NCI-H748 (cell line): ENCODE measurements around the gene INPP5D.
"Not testable (repeated sequence)": the region's sequence is repeated elsewhere in the genome, so short reads cannot be mapped to it uniquely, and the experiment has no call there.

Experiments
- DNase-seq: peaks from one replicate; lab custom pipeline; 2025; ENCODE audit not compliant: unreplicated experiment; lab: John Stamatoyannopoulos, UW

The INPP5D gene

DNA sequence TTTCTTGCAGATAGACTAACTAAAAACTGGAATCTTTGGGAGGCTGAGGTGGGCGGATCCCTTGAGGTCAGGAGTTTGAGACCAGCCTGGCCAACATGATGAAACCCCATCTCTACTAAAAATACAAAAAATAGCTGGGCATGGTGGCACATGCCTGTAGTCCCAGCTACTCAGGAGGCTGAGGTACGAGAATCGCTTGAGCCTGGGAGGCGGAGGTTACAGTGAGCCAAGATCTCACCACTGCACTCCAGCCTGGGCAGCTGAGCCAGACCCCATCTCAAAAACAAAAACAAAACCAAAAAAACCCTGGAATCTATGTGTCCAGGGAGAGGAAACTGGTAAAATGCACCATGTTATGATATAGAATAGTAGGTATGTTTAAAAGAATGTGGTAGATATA is 7.6 kb upstream of the INPP5D start:
- not testable (repeated sequence) for DNase-seq

DNA sequence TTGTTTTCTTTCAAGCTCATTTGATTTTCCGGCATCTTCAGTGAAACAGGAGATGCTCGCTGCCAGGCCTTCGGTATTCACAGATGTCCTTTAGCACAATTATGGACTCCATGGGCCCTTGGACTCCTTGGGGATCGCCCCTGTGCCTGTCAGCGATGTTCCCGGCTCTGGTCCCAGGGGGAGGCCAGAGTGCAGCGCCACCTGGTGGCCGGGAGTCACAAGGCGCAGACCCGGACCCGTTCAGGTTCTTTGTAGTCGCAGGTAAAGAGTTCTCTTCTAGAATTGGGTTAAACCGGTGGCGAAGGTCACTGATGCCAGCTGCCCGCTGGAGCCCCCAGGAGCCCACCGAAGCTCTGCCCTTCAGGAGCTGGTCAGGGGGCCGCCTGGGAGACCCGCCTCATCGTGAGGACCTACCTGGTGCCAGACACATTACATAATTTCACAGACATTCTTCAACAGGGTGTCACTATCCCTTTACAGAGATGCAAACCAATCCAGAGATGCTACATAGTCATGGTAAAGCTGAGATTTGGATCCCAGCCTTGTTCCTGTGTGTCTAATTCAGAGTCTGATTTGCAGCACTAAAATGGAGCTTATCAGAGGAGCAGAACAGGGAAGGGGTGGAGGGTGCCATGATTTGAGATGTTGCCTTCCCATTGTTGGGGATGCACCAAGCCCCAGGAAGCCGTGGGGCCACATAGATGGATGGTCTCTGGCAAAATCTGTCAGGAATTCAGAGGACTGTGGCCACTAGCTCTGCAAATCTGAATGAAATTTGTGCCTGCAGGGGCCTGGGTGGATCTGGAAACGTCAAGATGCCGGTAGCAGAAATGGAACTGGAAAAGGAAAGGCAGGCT is 6.0 kb upstream of the INPP5D start:
- peak; percentile 54 for DNase-seq

DNA sequence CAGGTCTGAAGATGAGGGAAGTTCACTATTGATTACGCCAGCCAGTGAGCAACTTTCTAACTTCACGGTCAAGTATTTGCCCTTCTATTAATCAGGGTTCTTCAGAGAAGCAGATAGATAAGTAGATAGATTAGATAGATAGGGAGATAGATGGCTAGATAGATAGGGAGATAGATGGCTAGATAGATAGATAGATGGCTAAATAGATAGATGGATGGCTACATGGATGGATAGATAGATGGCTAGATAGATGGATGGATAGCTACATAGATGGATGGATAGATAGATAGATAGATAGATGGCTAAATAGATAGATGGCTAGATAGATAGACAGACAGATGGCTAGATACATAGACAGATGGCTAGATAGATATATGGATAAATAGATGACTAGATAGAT is 4.8 kb upstream of the INPP5D start:
- DNase-seq, result no peak

DNA sequence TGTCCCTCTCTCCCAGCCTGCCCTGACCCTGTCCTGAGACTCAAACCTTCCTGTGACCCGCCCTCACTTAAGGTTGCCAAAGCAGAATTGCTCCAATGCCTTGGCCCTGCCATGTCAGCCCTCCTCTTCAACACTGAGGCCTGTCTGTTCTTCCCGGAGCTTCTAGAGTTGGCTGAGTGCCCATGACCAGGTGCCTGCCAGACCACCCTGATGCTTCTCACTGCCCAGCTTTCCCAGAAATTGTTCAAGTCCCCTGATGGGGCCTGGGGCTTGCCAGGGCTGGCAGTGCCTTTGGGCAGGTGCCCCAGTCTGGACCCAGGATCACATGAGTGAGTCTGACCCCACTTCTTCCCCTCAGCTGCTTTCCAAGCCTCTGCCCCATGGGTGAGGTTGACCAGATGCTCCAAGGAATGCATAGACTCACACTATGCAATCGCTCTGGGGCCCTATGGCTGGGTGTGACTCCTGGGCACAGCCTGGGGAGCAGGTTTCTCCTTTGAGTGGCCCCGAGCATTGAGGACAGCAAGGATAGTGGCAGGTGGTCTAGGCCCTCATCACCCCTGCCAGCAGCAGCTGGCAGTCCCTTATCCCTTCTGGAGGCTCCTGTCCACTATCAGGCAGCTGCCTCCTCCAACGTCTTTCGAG is 3.1 kb upstream of the INPP5D start:
- no peak for DNase-seq

DNA sequence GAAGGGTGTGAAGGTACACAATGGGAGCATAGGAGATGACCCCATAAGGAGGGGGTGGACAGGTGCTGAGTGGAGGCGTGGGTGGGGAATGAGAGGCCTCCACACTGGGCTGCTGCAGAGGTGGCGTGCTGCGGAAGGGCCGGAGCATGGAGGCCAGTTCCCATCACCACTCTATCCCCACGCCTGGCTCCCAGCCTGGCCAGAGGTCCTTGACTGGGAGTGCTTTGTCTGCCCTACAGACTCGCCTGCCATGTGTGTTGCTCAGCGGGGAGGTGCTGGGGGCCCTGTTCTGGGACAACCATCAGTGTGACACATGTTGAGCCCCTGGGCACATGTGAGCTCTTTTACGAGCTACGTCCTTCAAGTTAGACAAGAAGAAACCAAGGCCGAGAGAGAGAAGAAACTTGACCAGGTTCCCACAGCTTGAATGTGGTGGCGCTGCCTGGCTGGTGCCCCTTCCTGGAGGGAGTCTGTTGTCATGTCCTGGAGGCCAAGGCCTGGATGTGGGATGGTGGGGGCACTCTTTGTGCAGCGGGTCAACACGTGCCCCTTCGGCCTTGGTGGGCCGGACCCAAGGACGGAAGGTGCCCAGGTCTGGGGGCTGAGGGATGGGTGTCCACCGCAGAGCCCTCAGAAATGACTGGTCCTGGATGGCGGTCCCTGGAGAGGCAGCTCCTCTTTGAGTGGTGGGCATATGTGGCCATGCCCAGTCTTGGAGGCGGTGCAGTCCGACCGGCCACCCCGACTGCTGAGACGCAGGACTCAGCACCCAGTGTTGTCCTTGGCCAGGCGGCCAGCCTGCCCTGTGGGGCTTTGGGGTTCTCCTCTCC is 1.2 kb upstream of the INPP5D start:
- DNase-seq, result no peak

DNA sequence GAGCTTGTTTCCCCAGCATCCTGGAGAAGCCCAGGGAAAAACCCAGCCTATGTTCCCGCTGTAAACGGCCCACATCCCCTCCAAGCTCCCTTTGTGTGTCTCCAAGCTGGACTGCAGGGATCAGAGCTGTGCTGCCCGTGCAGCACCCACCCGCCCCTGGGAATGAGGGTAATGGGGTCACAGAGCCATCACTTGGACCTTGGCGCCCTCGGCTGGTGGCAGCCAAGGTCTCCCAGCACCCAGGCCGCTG is 670 bp upstream of the INPP5D start:
- no peak for DNase-seq

DNA sequence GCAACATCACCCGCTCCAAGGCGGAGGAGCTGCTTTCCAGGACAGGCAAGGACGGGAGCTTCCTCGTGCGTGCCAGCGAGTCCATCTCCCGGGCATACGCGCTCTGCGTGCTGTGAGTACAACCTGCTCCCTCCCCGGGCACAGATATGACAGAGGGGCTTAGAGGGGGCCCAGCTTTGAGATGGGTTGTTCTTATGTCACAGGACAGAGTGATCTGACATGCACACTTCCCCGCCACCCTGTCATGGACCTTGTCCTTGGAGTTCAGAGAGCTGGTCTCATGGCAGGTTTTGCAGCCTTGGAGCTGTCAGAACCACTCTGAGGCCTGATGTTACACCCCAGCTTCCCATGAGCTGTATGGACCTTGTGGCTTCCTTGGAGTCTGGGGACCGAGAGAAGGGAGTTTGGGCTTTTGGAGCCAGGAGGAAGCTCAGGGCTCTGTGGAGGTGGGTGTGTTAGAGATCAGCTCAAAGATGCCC is 398 bp downstream of the INPP5D start:
- no peak for DNase-seq

DNA sequence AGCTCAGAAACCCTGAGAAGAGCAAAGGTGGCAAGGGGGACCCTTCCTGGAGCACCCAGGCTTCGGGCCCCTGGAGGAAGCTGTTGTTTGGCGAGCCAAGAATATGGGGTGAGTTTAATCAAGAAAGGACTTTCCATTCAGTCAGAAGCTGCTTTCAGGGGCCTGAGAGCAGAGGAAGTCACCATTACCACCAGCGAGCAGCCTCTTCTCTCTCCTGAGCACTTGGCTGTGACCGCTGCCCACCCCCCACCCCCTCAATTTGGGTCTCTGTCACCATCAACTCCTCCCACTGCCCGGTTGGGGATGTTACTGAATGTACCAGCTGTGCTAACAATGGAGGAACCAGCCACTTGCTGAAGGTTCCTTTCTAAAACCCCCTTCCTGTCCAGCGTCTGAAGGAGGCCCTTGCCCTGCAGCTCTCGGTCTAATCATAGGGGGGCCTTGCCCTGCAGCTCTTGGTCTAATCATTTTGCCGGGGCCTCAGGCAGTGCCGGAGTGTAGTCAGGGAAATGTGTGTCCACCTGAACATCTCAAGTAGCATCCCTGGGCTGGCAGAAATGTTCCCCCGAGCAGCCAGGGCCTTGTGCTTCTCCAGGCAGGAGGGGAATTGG is 943 bp downstream of the INPP5D start:
- DNase-seq, result no peak

DNA sequence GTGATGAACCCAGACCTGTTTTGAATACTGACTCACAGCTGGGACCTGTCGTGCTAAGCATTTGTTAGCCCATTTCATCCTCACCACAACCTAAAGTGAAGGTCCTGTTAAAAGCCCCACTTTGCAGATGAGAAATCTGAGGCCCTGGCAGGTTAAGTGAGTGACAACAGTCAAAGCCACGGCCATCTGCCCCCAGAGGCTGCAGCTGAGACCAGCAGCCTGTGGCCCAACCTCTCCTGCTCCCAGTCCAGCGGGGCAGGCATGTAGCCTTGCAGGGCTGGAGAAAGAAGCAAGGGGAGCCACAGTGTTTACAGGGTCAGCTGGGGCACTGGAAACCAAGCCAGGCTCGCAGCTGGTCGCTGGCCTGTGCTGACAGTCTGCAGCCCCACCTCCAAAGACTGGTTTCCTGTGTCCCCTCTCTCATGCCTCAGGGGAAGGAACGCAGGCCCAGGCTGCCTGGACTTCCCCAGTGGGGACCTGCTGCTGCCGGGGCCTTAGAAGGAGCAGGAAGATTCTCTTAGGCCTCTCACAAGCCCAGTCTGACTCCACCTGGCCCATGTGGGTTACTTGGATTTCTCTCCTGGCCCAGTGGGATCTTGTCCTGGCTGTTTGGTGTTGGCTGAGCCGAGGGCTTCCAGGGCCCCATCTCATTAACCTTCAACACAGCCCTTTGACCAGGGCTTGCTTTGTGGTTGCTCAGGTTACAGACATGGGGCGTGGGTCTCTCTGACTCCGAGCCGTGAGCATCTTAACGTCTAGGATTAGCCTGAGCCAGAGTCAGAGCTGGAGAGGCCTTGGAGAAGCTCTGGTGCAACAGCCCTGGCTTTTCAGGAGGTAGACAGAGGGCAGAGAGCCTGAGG is 1.7 kb downstream of the INPP5D start:
- no peak for DNase-seq

DNA sequence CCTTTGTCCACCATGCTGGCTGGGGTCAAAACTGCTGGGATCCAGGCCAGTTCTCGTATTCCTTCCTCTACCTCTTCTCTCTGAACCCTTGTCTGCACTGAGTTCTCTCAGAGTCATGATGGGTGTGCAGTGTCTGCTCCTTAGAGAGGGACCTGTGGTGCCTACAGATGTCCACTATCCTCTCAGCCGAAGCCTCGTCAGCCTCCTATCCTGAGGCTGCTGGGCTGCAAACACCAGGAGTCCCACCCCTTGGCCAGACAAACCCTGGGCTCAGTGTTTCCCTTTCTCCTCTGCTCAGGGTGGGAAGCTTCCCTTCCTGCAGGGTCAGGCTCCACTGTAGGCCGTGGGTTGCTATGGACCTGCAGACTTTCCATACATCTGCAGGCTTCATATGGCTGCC is 2.3 kb downstream of the INPP5D start:
- no peak for DNase-seq

DNA sequence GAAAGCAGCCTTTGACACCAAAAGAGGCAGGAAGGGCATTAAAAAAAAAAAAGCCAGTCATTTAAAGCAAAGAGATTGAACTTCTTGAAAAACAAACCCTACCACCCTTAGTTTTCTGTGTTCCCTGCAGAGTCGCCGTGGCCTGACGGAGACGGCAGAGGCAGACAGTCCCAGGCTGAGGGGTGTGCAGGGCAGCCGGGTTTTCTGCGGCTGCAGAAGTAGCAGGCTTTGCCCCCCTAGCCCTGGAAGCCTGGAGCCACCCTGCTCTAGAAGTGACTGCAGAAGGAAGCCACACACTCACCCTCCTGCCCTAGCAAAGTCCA is 2.8 kb downstream of the INPP5D start:
- no peak for DNase-seq

DNA sequence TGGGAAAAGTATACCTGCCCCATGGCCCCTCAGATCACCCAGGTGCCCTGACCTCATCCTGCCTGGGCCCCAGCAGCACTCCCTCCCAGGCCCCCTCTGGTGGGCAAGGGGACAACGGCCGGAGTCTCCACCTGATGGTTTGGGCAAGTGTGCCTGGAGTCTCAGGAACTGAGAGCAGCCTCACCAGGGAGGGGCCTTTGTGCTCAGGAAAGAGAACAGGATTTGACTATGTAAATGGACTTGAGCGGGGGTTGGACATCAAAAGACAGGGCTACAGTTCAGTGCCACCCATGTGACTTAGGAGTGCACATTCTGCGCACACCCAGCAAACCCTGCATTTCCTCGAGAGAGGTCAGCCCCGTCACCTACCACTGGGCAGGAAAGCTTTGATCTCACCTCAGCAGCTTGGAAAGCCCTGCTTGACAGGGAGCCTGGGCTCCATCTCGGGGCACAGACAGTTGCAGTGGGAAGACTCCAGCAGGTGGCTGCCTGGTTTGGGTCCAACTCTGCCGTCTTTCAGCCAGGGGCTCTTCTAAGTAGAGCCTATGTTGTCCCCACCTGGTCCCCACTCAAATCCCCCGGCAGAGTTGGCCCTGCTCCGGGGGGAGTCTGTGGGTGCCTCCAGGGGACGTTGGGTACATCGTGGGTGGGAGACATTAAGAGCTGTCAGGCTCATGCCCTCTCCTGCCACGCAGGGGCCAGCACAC is 3.3 kb downstream of the INPP5D start:
- no peak for DNase-seq

DNA sequence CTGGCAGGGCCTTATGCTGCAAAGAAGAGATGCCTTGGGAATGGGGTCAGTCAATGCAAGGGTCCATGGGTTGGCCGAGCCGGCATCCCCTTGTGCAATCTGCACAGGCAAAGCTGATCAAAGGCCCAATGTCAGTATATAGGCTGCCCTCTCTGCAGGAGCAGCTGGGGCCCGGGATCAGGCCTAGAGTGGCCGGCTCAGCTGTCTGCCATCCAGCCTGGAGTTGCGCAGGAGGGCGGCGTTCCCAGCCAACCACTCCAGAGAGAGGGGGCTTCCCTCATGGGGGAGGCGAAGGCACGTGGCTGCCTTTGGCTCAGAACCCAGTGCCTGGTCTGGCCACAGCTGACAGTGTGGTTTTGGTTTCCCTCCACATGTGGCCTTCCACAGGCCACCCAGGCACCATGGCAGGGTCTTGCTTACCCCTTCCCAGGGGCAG is 3.9 kb downstream of the INPP5D start:
- DNase-seq, result no peak

DNA sequence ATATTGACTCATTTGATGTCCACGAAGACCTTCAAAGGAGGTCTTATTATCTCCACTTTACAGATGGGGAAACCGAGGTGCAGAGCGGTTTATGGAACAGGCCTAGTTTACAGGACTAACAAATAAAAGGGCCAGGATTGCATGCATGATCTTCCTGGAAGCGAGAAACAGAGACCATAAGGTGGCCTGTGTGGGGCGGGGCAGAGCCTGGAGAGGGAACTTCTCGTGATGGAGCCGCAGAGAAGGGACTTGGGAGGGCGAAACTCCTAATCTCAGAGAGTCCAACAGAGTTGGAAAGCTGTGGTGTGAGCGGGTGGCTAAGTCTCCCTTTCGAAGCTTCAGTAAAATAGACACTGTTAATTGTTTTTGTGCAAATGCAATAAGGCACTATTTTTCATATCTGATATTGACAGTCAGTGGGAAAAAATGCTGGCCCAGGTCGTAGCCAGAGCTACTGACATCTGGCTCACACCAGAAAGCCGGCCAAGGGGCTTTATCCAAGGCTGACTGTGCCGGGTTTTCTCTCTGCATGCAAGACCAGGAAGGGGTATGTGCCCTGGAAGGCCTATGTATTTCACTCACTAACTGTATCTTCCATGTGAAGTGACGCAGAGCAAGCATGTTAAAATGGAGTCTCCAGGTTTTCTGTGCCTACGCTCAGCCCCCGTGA is 4.5 kb downstream of the INPP5D start:
- DNase-seq, result no peak

DNA sequence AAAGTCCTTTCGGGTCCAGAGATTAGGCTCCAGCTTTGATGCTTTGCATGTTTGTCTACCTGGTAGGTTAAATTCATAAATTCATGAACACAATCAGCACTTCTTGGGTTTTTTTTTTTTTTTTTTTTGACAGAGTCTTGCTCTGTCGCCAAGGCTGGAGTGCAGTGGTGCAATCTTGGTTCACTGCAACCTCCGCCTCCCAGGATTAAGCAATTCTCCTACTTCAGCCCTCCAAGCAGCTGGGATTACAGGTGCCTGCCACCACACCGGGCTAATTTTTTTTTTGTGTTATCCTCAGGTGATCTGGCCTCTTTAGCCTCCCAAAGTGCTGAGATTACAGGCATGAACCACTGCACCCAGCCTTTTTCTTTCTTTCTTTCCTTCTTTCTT is 5.1 kb downstream of the INPP5D start:
- DNase-seq, result not testable (repeated sequence)

DNA sequence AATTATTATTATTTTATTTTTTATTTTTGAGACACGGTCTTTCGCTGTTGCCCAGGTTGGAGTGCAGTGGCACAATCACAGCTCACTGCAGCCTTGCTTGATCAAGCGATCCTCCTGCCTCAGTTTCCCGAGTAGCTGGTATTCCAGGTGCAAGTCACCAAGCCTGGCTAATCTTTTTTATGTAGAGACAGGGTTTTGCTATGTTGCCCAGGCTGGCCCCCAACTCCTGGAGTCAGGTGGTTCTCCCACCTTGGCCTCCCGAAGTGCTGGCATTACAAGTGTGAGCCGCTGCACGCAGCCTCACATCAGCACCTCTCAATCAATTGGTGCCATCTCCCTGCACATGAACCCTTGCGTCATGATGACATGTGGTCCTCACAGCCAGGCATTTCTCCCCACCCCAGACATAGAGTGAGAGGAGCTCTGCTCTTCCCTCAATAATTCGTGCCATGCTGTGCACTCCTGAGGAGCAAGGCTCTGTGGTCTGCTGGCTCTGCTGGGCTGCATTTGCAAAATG is 5.9 kb downstream of the INPP5D start:
- no peak for DNase-seq

DNA sequence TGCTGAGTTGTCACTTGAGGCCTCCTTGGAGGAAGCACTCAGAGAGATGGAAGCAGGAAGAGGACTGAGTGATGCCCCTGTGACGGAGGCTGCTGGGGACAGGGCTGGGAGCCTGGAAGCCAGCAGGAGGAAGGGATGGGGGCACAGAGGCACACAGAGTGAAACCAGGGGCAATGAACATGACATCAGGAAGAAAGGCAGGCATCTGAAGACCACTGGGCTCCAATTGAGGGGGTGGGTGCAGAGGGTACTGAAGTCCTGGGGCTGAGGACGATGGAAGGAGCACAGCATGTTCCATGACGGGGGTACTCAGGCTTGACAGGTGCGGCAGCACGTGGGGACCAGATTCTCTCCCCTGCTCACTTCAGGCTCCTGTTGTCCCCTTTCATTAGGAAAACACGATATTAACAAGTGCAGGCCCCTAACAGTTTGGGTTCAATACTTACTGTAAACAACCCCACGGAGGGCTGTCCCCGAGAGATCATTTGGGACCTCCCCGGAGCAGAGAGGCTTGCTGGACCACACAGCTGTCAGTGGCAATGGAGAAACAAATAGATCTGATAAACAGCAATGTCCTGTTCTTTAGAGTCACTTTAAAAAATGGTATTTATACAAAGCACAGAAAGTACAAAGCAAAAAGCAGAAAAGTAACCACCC is 8.7 kb downstream of the INPP5D start:
- no peak for DNase-seq

DNA sequence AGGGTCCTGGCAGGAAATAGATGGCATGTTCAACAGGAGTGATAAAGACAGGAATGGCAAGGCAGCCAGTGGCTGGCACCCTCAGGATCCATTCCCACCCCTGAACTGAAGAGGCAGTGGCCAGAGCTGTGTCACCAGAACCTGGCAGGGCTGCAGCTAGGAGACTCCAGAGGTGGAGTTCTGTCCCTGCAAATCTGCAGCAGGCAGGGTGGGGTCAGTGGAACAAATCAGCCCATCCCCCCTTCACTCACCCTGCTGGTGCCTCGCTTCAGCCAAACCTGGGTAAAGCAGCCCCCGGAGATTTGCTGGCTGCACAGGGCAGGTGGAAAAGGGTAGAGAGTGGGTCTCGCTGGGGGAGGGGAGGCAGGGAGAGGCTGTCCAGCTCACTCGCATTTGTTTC is 12.7 kb downstream of the INPP5D start:
- no peak for DNase-seq

DNA sequence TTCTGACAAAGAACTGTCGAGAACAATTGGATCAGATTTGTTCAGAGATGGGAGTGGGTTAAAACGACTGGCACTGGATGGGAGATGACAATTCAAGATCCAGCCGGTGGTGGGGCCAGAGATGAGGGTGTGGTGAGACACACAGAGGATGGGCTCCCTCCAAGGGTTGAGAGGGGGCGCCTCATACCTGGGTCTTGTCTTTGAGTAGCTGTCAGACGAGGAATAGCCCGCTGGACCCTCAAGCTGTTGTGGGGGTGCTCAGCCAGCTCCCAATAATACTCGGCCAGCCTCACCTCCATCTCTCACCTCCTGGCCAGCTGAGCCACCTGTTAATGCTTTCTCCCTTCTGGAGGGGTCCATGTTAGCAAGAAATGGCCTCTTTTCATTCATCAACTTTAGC is 14.0 kb downstream of the INPP5D start:
- DNase-seq, result no peak
